Measurements from ENCODE around the gene COL20A1.

COL20A1 gene

GRCh38 chr20:63354636-63355350 lies 61.8 kb downstream of the COL20A1 start:
- no peaks in the 10 kb centered on the region for H3K36me3 ChIP-seq (ENCODE audit: insufficient read depth, low read length)
- no peak overlapping the region for H2AFZ ChIP-seq (ENCODE audit: low read length, unreplicated experiment)
- no peak overlapping the region for H3K4me3 ChIP-seq (ENCODE audit: low read depth, low read length)
- no peaks in the 10 kb centered on the region for H3K4me1 ChIP-seq (ENCODE audit: control insufficient read depth, insufficient read depth, low read length, unreplicated experiment)
- H3K27ac ChIP-seq (ENCODE audit: low read depth, low read length) = no peak overlapping the region
- peaks cover under 1% of the 10 kb centered on the region for H3K27me3 ChIP-seq (ENCODE audit: insufficient read depth, low read length)
- no peaks in the 10 kb centered on the region for H3K79me2 ChIP-seq (ENCODE audit: control insufficient read depth, insufficient read depth, low read length, unreplicated experiment)

DNA sequence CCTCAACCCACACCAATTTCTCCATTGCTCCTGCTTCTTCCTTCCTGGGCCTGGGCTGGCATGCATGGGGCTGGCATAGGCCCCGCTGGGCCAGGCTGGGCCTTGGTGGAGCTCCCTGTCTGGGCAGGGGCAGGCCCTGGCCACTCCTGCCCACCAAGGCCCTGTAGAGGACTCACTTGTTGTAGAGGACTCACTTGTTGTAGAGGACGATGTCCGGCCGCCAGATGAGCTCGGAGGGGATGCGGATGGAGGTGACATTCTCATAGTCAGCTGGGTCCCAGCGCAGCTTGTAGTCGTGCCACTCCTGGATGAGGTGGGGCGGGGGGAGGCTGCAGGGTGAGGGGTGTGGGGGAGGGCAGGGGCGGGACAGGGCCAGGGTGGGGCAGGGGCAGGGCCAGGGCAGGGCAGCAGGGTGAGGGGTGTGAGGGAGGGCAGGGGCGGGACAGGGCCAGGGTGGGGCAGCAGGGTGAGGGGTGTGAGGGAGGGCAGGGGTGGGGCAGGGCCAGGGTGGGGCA lies 62.9 kb downstream of the COL20A1 start:
- H3K79me2 ChIP-seq (ENCODE audit: control insufficient read depth, insufficient read depth, low read length, unreplicated experiment) = no peaks in the 10 kb centered on the region
- no peak overlapping the region for H2AFZ ChIP-seq (ENCODE audit: low read length, unreplicated experiment)
- no peak overlapping the region for H3K27ac ChIP-seq (ENCODE audit: low read depth, low read length)
- H3K36me3 ChIP-seq (ENCODE audit: insufficient read depth, low read length) = no peaks in the 10 kb centered on the region
- H3K27me3 ChIP-seq (ENCODE audit: insufficient read depth, low read length) = peaks cover 11% of the 10 kb centered on the region
- no peaks in the 10 kb centered on the region for H3K4me1 ChIP-seq (ENCODE audit: control insufficient read depth, insufficient read depth, low read length, unreplicated experiment)
- H3K4me3 ChIP-seq (ENCODE audit: low read depth, low read length) = no peak overlapping the region

DNA sequence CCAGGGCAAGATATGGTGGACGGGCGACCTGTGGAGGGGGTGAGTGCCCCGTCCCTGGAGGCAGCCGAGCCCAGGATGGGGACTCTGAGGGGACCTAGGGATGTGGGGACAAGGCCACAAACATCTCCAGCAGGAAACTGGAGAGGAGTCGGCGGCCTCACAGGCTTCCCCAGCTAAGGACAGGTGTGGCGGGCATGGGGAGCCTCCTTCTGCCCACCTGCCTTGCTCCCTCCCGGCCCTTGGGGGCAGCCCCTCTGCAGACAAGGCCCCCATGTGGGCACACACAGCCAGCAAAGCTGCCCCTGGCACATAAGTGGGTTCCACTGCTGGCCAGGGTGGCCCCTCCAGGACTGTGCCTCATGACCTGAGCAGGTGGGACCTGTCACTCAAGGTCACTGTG lies 63.5 kb downstream of the COL20A1 start:
- Histone ChIP-seq H2AFZ (ENCODE audit: low read length, unreplicated experiment) (no peak overlapping the region), H3K36me3 (ENCODE audit: insufficient read depth, low read length) (no peaks in the 10 kb centered on the region)

GRCh38 chr20:63356931-63357879 lies 64.2 kb downstream of the COL20A1 start:
- no peaks in the 10 kb centered on the region for H3K4me1 ChIP-seq (ENCODE audit: control insufficient read depth, insufficient read depth, low read length, unreplicated experiment)
- peaks cover 18% of the 10 kb centered on the region for H3K27me3 ChIP-seq (ENCODE audit: insufficient read depth, low read length)
- H3K79me2 ChIP-seq (ENCODE audit: control insufficient read depth, insufficient read depth, low read length, unreplicated experiment) = no peaks in the 10 kb centered on the region
- H2AFZ ChIP-seq (ENCODE audit: low read length, unreplicated experiment) = no peak overlapping the region
- H3K36me3 ChIP-seq (ENCODE audit: insufficient read depth, low read length) = no peaks in the 10 kb centered on the region
- H3K27ac ChIP-seq (ENCODE audit: low read depth, low read length) = no peak overlapping the region
- no peak overlapping the region for H3K4me3 ChIP-seq (ENCODE audit: low read depth, low read length)

More for the DNA sequence above, 63.5 kb downstream of the COL20A1 start:
- H3K4me1 ChIP-seq (ENCODE audit: control insufficient read depth, insufficient read depth, low read length, unreplicated experiment) = no peaks in the 10 kb centered on the region
- H3K79me2 ChIP-seq (ENCODE audit: control insufficient read depth, insufficient read depth, low read length, unreplicated experiment) = no peaks in the 10 kb centered on the region
- H3K27me3 ChIP-seq (ENCODE audit: insufficient read depth, low read length) = peaks cover 14% of the 10 kb centered on the region
- no peak overlapping the region for H3K27ac ChIP-seq (ENCODE audit: low read depth, low read length)
- no peak overlapping the region for H3K4me3 ChIP-seq (ENCODE audit: low read depth, low read length)

DNA sequence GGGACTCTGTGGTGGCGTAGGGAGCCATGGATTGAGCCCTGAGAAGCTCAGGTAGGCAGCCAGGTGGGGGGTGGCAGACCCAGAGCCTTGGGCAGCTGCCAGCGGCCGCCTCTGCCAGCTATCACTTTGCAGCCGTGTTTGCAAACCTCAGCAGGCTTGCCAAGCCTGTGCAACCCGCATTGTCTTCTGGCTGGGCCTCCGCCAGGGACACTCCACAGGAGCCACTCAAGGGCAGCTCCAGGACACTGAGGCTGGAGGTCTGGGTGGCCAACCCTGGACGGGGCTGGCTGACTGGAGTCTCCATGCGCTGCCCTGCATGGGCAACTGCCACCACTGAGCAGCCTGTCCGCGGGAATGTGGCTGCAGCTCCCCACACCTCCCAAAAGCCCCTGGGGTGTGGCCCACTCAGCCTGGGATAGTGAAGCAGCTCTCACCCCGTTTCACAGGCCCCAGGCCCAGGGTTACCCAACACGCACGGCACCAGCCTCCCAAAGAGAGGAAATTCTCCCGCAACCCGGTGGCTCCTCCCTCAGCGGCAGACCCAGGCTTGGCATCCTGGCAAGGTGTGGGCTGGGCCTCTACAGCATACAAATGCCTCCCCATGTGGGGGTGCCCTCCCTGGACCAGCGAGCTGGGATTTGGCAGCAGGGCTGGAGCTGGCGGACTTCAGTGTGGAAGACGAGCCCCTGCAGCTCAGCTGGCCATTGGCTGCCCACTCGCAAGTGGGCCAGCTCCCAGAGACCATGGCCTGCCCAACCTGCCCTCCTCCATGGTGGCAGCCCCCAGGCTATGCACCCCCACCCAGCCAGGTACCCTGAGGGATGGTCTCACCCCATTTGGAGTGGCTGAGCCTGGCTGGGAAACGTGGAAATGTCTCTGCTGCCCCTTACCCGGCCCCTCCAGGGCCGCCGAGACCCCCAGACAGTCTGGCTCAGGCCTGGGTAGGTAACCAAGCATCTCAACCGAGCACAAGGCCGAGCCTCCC lies 65.2 kb downstream of the COL20A1 start:
- Histone ChIP-seq H3K4me3 (ENCODE audit: low read depth, low read length) (no peak overlapping the region), H3K36me3 (ENCODE audit: insufficient read depth, low read length) (no peaks in the 10 kb centered on the region), H3K4me1 (ENCODE audit: control insufficient read depth, insufficient read depth, low read length, unreplicated experiment) (no peaks in the 10 kb centered on the region), H3K27ac (ENCODE audit: low read depth, low read length) (no peak overlapping the region), H3K27me3 (ENCODE audit: insufficient read depth, low read length) (peaks cover 21% of the 10 kb centered on the region), H3K79me2 (ENCODE audit: control insufficient read depth, insufficient read depth, low read length, unreplicated experiment) (no peaks in the 10 kb centered on the region), H2AFZ (ENCODE audit: low read length, unreplicated experiment) (no peak overlapping the region)

DNA sequence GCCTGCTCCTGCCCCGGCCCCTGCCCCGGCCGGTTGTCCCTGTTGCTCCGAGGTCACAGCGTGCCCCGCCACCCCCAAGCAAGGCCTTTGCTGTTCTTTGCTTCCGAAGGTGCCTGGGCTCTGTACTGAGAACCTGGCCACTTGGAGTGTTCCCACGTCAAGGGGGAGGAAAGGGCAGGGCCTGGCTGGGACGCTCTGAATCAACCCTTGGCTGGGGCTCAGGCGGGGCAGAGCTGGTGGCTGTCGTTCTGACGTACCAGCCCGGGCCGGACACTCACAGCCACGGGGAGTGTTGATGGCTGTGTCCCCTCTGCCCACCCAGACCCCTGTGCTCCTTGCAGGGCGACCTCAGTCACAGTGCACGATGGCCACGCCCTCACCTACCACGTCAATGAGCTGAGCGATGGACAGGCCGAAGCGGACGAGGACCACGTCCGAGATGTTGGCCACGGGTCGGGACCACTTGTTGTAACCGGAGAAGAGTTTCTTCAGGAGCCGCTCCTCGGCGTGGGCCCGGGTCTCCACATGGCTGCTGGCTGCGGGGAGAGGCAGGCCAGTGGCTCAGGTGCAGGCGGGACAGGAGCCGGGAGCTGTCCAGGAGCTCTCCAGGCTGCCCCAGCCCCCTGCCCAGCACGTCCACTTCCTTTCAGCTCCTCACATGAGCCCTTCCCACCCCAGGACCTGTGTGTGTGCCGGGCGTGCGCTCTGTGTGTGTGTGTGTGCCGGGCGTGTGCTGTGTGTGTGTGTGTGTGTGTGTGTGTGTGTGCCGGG lies 66.4 kb downstream of the COL20A1 start:
- peaks cover 21% of the 10 kb centered on the region for H3K27me3 ChIP-seq (ENCODE audit: insufficient read depth, low read length)
- no peaks in the 10 kb centered on the region for H3K79me2 ChIP-seq (ENCODE audit: control insufficient read depth, insufficient read depth, low read length, unreplicated experiment)
- H3K4me1 ChIP-seq (ENCODE audit: control insufficient read depth, insufficient read depth, low read length, unreplicated experiment) = no peaks in the 10 kb centered on the region
- H3K36me3 ChIP-seq (ENCODE audit: insufficient read depth, low read length) = no peaks in the 10 kb centered on the region
- H3K27ac ChIP-seq (ENCODE audit: low read depth, low read length) = no peak overlapping the region
- H3K4me3 ChIP-seq (ENCODE audit: low read depth, low read length) = no peak overlapping the region
- no peak overlapping the region for H2AFZ ChIP-seq (ENCODE audit: low read length, unreplicated experiment)

- no peak overlapping the region for H2AFZ ChIP-seq (ENCODE audit: low read length, unreplicated experiment)
- no peaks in the 10 kb centered on the region for H3K4me1 ChIP-seq (ENCODE audit: control insufficient read depth, insufficient read depth, low read length, unreplicated experiment)
- H3K79me2 ChIP-seq (ENCODE audit: control insufficient read depth, insufficient read depth, low read length, unreplicated experiment) = no peaks in the 10 kb centered on the region
- H3K4me3 ChIP-seq (ENCODE audit: low read depth, low read length) = no peak overlapping the region
- peaks cover 21% of the 10 kb centered on the region for H3K27me3 ChIP-seq (ENCODE audit: insufficient read depth, low read length)
- H3K36me3 ChIP-seq (ENCODE audit: insufficient read depth, low read length) = no peaks in the 10 kb centered on the region
- H3K27ac ChIP-seq (ENCODE audit: low read depth, low read length) = no peak overlapping the region
These were observed 67.2 kb downstream of the COL20A1 start for GRCh38 chr20:63359937-63360849.

DNA sequence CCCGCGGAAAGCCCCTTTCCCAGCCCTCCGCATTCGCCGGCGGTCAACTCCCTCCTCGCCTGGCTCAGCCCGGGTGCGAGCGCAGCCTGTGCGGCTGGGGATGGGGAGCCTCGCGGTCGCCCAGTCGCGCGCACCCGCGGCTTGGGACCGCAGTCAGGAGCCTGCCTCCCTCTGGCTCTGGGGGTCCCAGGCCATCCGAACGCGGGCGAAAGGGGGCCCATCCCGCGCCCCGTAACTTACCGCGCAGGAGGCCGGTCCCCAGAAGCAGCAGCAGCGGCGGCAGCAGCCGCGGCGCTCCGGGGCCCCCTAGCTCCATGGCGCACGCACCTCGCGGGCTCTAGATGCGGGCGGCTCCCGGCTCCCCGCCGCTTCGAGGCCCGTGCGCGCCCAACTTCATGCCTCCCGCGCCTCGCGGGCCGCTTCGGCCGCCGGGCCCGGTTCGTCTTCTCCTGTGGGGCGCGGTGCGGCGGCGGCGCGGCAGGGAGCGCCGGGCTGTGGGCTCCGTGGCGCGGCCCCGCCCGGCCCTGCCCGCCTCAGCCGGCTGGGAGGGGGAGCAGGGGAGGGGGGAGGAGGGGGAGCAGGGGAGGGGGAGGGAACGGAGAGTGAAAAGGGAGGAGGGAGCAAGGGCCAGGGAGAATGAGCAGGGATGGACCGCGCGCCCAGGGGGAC lies 68.0 kb downstream of the COL20A1 start, which contains the start of gene CHRNA4:
Gene CHRNA4, minus strand, starts transcription at position 500 of the 669 bp plus-strand sequence. Its CDS starts 184 bp downstream, at position 316.
- H3K27me3 ChIP-seq (ENCODE audit: insufficient read depth, low read length) = peaks cover 21% of the 10 kb centered on the region
- no peak within 1 kb of the TSS for H3K27ac ChIP-seq (ENCODE audit: low read depth, low read length)
- H3K36me3 ChIP-seq (ENCODE audit: insufficient read depth, low read length) = no peaks in the 10 kb centered on the region
- H3K4me1 ChIP-seq (ENCODE audit: control insufficient read depth, insufficient read depth, low read length, unreplicated experiment) = no peaks in the 10 kb centered on the region
- H3K4me3 ChIP-seq (ENCODE audit: low read depth, low read length) = no peak within 1 kb of the TSS
- H3K79me2 ChIP-seq (ENCODE audit: control insufficient read depth, insufficient read depth, low read length, unreplicated experiment) = no peaks in the 10 kb centered on the region
- no peak within 1 kb of the TSS for H2AFZ ChIP-seq (ENCODE audit: low read length, unreplicated experiment)

Data from ACC112 (cell line).